ENCODE measurements around the gene SUGP2. TPM values are rescaled to one million over a fixed set of nuclear protein-coding genes. Genes with fewer than 3 reads are reported as not detected.

The SUGP2 gene
- polyA plus RNA-seq, 3 donors: 7.6 to 143 (median 8.2) TPM

DNA sequence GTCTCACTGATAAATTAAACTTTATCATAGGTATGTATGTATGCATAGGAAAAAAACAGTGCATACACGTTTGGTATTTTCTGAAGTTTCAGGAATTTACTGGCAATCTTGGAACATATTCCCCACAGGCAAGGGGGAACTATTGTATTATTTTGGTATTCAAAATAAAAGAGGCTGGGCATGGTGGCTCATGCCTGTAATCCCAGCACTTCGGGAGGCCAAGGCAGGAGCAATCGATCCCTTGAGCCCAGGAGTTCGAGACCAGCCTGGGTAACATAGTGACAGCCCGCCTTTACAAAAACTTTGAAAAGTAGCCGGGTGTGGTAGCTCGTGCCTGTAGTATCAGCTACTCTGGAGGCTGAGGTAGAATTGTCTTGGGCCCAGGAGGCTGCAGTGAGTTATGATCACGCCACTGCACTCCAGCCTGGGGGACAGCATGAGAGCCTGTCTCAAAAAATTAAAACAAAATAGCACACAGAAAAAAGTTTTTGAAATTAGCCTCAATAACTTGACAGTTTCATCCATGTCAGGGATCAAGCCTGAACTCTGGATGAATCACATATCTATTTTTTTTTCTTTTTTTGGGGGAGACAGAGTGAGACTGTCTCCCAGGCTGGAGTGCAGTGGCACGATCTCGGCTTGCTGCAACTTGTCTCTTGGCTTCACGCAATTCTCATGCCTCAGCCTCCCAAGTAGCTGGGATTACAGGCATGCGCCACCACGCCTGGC, 63.2 kb downstream of the SUGP2 start:
- Histone ChIP-seq H3K79me2 (ENCODE audit: insufficient read depth, low read length) (no peaks in the 10 kb centered on the region), H3K9ac (ENCODE audit: insufficient read depth, low read length, poor library complexity, severe bottlenecking) (peak overlapping the region; percentile 40), H3K9me3 (replicated peaks in 1 of 2; ENCODE audit: control insufficient read depth in 1 of 2, insufficient read depth in 1 of 2, low read length in 2 of 2) (no peaks in the 10 kb centered on the region), H3K27ac (ENCODE audit: low read depth in 1 of 2, low read length in 2 of 2) (peak overlapping the region; percentile 74 to 93), H3K27me3 (ENCODE audit: control insufficient read depth in 2 of 2, insufficient read depth in 2 of 2, low read length in 2 of 2) (no peaks in the 10 kb centered on the region), H3K4me1 (ENCODE audit: control insufficient read depth in 1 of 2, insufficient read depth in 2 of 2, low read length in 2 of 2) (peaks cover 88 to 95% of the 10 kb centered on the region in 2 donors), H3K4me2 (replicated peaks; ENCODE audit: extremely low read depth, low read length, poor library complexity, severe bottlenecking) (peak overlapping the region; percentile 41), H2AFZ (ENCODE audit: insufficient read depth, low read depth, low read length, poor library complexity, severe bottlenecking) (no peak overlapping the region), H3K4me3 (replicated peaks in 1 of 3; ENCODE audit: low read depth in 2 of 3, low read length in 3 of 3) (peak overlapping the region in 1 of 3 experiments; percentile 21), H4K20me1 (ENCODE audit: insufficient read depth, low read length) (no peaks in the 10 kb centered on the region), H3K36me3 (replicated peaks in 1 of 2; ENCODE audit: control insufficient read depth in 1 of 2, insufficient read depth in 2 of 2, low read length in 2 of 2) (no peaks in the 10 kb centered on the region)
- H3K9me3 Mint-ChIP-seq: peaks cover 0 to 2% (median 0%) of the 10 kb centered on the region in 7 donors
- no peak for DNase-seq
- H3K4me3 Mint-ChIP-seq: no peak overlapping the region
- H3K27me3 Mint-ChIP-seq (ENCODE audit: low read depth in 3 of 3): peaks cover 0 to 1% (median 1%) of the 10 kb centered on the region in 3 donors
- peaks cover 69% of the 10 kb centered on the region for H3K4me1 Mint-ChIP-seq
- peak overlapping the region; percentile 89 to 99 (median 97) for H3K27ac Mint-ChIP-seq
- intact Hi-C loops (cut with micrococcal nuclease): no loop called here
- TF ChIP-seq, protein P1, sequence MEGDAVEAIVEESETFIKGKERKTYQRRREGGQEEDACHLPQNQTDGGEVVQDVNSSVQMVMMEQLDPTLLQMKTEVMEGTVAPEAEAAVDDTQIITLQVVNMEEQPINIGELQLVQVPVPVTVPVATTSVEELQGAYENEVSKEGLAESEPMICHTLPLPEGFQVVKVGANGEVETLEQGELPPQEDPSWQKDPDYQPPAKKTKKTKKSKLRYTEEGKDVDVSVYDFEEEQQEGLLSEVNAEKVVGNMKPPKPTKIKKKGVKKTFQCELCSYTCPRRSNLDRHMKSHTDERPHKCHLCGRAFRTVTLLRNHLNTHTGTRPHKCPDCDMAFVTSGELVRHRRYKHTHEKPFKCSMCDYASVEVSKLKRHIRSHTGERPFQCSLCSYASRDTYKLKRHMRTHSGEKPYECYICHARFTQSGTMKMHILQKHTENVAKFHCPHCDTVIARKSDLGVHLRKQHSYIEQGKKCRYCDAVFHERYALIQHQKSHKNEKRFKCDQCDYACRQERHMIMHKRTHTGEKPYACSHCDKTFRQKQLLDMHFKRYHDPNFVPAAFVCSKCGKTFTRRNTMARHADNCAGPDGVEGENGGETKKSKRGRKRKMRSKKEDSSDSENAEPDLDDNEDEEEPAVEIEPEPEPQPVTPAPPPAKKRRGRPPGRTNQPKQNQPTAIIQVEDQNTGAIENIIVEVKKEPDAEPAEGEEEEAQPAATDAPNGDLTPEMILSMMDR (IDR thresholded peaks at IDR 0.05): no peak
- H3K36me3 Mint-ChIP-seq: peaks cover 0 to 2% of the 10 kb centered on the region in 2 donors
- WGBS (ENCODE audit: insufficient coverage): 80% methylated on average over 7 of the region's 13 CpGs

DNA sequence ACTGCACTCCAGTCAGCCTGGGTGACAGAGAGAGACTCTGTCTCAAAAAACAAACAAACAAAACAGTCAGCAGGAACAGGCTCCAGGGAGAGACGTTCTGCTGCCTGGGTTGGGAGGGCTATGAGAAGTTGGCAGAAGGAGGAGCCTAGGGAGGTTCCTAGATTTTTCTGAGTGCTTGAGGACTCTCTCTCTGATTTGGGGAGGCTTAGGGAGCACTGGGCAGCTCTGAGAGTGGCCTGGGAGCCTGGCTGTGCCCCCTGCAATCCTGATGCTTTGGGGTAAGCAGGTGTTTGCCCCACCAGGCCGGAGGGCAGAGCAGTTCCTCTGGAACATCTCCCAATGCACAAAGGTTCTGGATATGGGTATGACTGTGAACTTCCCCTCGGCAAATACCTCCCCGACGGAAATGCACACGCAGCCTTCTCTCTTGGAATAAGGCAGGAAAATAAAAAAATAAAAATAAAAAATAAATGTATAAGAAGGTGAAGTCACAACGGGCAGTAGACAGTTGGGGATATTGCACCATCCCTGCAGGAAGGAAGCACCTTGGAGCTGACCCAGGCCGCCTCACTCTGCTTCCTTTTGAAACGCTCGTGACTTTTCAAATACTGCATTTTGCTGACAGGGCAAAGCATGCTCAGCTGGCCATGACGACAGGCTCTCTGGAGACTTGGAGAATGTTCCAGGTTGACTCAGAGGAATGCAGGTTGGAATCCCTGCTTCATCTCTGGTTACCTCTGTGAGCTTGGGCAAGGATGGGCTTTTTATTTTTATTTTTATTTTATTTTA, 65.8 kb downstream of the SUGP2 start:
- TF ChIP-seq, protein P1 (IDR thresholded peaks at IDR 0.05): no peak
- Histone ChIP-seq H4K20me1 (ENCODE audit: insufficient read depth, low read length) (no peaks in the 10 kb centered on the region), H3K4me2 (replicated peaks; ENCODE audit: extremely low read depth, low read length, poor library complexity, severe bottlenecking) (peak overlapping the region; percentile 68), H3K27ac (ENCODE audit: low read depth in 1 of 2, low read length in 2 of 2) (peak overlapping the region; percentile 93 to 97), H3K79me2 (ENCODE audit: insufficient read depth, low read length) (no peaks in the 10 kb centered on the region), H3K9ac (ENCODE audit: insufficient read depth, low read length, poor library complexity, severe bottlenecking) (peak overlapping the region; percentile 74), H3K9me3 (replicated peaks in 1 of 2; ENCODE audit: control insufficient read depth in 1 of 2, insufficient read depth in 1 of 2, low read length in 2 of 2) (no peaks in the 10 kb centered on the region), H3K4me1 (ENCODE audit: control insufficient read depth in 1 of 2, insufficient read depth in 2 of 2, low read length in 2 of 2) (peaks cover 65 to 70% of the 10 kb centered on the region in 2 donors), H3K4me3 (replicated peaks in 1 of 3; ENCODE audit: low read depth in 2 of 3, low read length in 3 of 3) (peak overlapping the region in 1 of 3 experiments; percentile 54), H3K27me3 (ENCODE audit: control insufficient read depth in 2 of 2, insufficient read depth in 2 of 2, low read length in 2 of 2) (no peaks in the 10 kb centered on the region), H3K36me3 (replicated peaks in 1 of 2; ENCODE audit: control insufficient read depth in 1 of 2, insufficient read depth in 2 of 2, low read length in 2 of 2) (no peaks in the 10 kb centered on the region), H2AFZ (ENCODE audit: insufficient read depth, low read depth, low read length, poor library complexity, severe bottlenecking) (peak overlapping the region; percentile 52)
- DNase-seq: peak; percentile 83 to 94 (median 93)
- Mint-ChIP-seq H3K4me3 (peak overlapping the region; percentile 16 to 84), H3K4me1 (peaks cover 53% of the 10 kb centered on the region), H3K27me3 (ENCODE audit: low read depth in 3 of 3) (peaks cover 0 to 1% (median 1%) of the 10 kb centered on the region in 3 donors), H3K27ac (peak overlapping the region; percentile 97 to 99 (median 98)), H3K9me3 (peaks cover 0 to 1% (median 0%) of the 10 kb centered on the region in 7 donors), H3K36me3 (peaks cover 0 to 2% of the 10 kb centered on the region in 2 donors)
- WGBS (ENCODE audit: insufficient coverage): 0% methylated on average over 5 of the region's 11 CpGs
- intact Hi-C loops (cut with micrococcal nuclease): loop anchor here (1.0 to 2.0 kb wide), 3 partner anchors 9 to 48 kb away; partner anchors contain the start of genes COPE (in 1 of the 2) and DDX49 (in 1 of the 2)
